GM21526 (cell line): Measurements from ENCODE around the gene ST6GALNAC2.
"Not testable (repeated sequence)": the region's sequence is repeated elsewhere in the genome, so short reads cannot be mapped to it uniquely, and the experiment has no call there.

Source experiments
- ATAC-seq: cut with Tn5 transposase; IDR thresholded peaks from one replicate; pipeline ENCODE4 v1.9.1; 2021; ENCODE audit warnings: moderate library complexity; ENCODE audit not compliant: unreplicated experiment, low FRiP score

Gene ST6GALNAC2

GRCh38 chr17:76543482-76543825, 42.2 kb downstream of the ST6GALNAC2 start:
- no peak for ATAC-seq

GRCh38 chr17:76542984-76543383, 42.7 kb downstream of the ST6GALNAC2 start:
- ATAC-seq: no peak

- ATAC-seq: no peak
These were observed 43.1 kb downstream of the ST6GALNAC2 start for GRCh38 chr17:76542566-76542971.

- no peak for ATAC-seq
These were observed 43.8 kb downstream of the ST6GALNAC2 start for GRCh38 chr17:76541739-76542454.

DNA sequence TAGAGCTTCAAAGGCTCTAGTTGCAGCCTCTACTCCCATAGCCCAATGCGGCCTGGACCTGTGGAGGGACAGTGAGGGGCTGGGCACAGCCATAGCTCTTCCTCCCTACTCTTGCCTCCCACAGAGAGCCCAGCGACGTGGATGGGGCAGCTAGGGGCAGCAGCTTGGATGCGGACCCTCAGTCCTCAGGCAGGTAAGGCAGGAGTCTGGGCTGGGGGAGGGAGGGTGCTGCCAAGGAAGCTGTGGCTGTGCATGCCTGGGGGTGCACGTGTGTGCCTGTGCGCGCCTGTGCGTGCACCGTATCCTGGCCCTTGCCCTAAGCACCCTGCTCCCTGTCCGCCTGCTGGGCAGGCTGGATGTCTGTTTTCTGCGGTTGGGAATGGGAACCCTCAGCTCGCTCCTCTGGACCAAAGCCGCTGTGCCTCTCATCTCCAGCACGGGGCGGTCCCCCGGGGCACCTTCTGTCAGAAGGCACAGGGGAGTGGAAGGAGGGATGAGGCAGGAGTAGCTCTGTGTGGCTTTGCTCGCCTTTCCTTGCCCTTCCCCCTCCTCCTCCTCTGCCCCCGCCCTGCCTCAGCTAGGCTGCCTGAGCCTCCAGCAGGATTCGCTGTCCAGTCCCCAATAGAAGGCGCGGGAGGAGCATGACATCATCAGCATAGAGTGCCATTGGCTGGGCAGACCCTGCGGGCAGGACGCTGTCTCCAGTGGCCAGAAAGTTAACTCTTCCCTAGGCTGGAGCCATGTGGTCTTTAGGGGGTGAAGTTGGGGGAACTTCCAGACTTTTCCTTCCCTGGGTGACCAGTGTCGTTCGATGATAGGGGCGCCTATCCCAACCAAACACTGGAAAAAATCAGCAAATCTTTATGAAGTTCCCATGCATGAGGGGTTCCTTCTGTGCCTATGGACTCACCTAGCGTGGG, 45.0 kb downstream of the ST6GALNAC2 start:
- no peak for ATAC-seq

GRCh38 chr17:76539631-76540271, 45.9 kb downstream of the ST6GALNAC2 start, which contains the start of gene PRCD:
Gene PRCD (plus strand): TSS chr17:76540044. CDS start chr17:76540142, 98 bp downstream.
- ATAC-seq: no peak

DNA sequence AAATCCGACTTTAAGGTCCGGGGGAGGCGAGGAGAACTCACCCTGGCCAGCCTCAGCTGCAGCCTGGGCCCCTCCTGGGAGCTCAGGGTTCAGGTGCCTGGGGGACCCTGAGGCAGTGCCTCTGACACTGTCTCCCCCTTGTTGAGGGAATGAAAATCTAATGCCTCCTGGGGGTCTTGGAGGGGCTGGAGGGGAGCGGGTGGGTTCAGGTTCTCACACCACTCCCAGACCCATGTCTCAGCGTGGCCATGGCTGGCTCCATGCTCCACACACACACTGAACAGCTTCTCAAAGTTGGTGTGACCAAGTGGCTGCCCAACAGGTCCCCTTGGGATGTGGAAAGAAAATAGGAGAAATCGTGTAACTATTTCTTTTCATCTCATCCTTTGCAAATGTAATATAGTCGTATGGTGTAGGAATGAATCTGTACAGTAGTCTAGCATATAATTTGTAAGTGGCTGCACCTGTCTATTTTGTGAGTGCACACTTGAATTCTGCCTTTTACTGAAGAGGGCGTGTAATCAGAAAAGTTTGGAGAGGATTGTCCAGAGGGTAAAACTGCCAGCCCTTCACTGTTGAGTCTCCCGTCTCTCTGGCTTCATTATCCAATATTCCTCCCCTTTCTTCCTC, 46.6 kb downstream of the ST6GALNAC2 start:
- ATAC-seq: no peak

GRCh38 chr17:76538281-76538931, 47.3 kb downstream of the ST6GALNAC2 start:
- no peak for ATAC-seq

- no peak for ATAC-seq
These were observed 47.9 kb downstream of the ST6GALNAC2 start, which contains the start of gene CYGB for GRCh38 chr17:76537578-76538280. Gene CYGB (minus strand): TSS chr17:76537709. CDS start chr17:76537542, 167 bp downstream.

DNA sequence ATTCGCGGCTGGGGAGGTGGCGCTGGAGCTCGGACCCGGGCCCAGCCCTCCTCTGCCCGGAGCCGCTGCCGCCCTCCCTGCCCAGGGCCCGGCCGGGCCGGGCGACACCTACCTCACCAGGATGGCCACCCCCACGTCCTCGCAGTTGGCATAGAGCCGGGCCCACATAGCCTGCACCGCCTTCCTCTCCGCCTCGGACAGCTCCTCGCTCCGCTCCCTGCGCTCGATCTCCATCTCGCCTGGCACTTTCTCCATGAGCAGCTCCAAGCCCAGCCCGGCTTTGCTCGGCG, 48.4 kb downstream of the ST6GALNAC2 start:
- ATAC-seq: no peak

GRCh38 chr17:76536511-76537287, 49.0 kb downstream of the ST6GALNAC2 start:
- no peak for ATAC-seq

GRCh38 chr17:76535788-76536510, 49.7 kb downstream of the ST6GALNAC2 start:
- ATAC-seq: no peak

- ATAC-seq: no peak
These were observed 50.6 kb downstream of the ST6GALNAC2 start for GRCh38 chr17:76534831-76535732.

GRCh38 chr17:76533640-76534359, 51.9 kb downstream of the ST6GALNAC2 start:
- ATAC-seq: not testable (repeated sequence)

DNA sequence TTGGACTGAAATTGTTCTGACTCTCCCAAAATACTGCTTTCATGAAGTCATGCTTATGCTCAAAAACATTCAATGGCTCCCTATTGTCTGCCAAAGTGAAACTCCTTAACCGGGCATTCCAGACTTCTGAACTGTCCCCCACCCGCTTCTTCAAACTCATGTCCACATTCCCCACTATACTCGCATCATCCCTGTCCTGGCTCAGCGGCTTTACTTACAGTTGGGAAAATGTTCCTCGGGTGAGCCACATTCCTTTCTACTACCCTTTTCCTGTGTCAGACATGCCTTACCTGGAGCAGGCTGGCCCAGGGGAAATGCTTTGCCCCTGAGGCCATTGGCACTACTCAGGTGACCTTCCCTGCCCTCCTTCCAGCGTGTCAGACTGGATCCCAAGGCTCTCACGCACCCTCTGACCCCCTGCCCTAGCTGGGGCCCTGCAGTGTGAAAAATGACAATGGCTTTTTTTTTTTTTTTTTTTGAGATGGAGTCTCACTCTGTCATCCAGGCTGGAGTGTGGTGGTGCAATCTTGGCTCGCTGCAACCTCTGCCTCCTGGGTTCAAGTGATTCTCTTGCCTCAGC, 53.5 kb downstream of the ST6GALNAC2 start:
- ATAC-seq: no peak

- no peak for ATAC-seq
These were observed 54.1 kb downstream of the ST6GALNAC2 start for GRCh38 chr17:76531486-76532038.
